HEK293 (cell line): ENCODE measurements around the gene FAM47C.
"Not testable (repeated sequence)": the region's sequence is repeated elsewhere in the genome, so short reads cannot be mapped to it uniquely, and the experiment has no call there.

Experiments
- CTCF ChIA-PET: fragments of 350-600 bp; formaldehyde crosslinking; extraction: SDS; loops from one replicate; lab custom pipeline; 2021; ENCODE audit warnings: antibody characterized with exemption; lab: Yijun Ruan, JAX
- POLR2A ChIA-PET: fragments of 300-600 bp; formaldehyde crosslinking; extraction: SDS; loops from one replicate; lab custom pipeline; 2020; ENCODE audit warnings: antibody characterized with exemption, inconsistent platforms; lab: Yijun Ruan, JAX
- H3K27ac ChIP-seq: fragments of 200-500 bp; sonication (Bioruptor generic); 2 replicates; pipeline ENCODE4 v1.5.1; 2014; ENCODE audit warnings: low read depth, low read length, control low read depth, inconsistent platforms; ENCODE audit errors: extremely low read depth
- H3K36me3 ChIP-seq, 2 experiments: fragments of 200-500 bp in 1 of 2; sonication (Bioruptor generic) in 1 of 2; 1 replicate in 1 of 2; 2 replicates in 1 of 2; pipeline ENCODE4 v1.5.1; 2014 to 2017; ENCODE audit warnings: inconsistent platforms in 2 of 2, low read length in 2 of 2; ENCODE audit not compliant: control insufficient read depth in 2 of 2, insufficient read depth in 1 of 2
- H3K4me1 ChIP-seq: fragments of 200-500 bp; sonication (Bioruptor generic); 2 replicates; pipeline ENCODE4 v1.5.1; 2014; ENCODE audit warnings: mild to moderate bottlenecking, low read length, inconsistent platforms; ENCODE audit not compliant: control insufficient read depth, insufficient read depth
- H3K4me3 ChIP-seq: 2 replicates; pipeline ENCODE4 v1.5.1; 2011; ENCODE audit warnings: low read depth, mild to moderate bottlenecking, control low read depth, low read length, moderate library complexity
- H3K9me3 ChIP-seq: fragments of 200-500 bp; sonication (Bioruptor generic); 2 replicates; pipeline ENCODE4 v1.5.1; 2014; ENCODE audit warnings: low read depth, low read length, inconsistent platforms; ENCODE audit not compliant: control insufficient read depth, insufficient read depth
- ATF2 ChIP-seq: fragments of 450-650 bp; formaldehyde crosslinking; IDR thresholded peaks from 2 replicates; pipeline ENCODE4 v1.5.1; 2016; ENCODE audit warnings: missing biosample characterization, missing genetic modification characterization, low read depth
- GFI1B ChIP-seq: fragments of 450-650 bp; formaldehyde crosslinking; IDR thresholded peaks from 2 replicates; pipeline ENCODE4 v1.5.1; 2016; ENCODE audit warnings: missing biosample characterization, missing genetic modification characterization
- KLF1 ChIP-seq: fragments of 450-650 bp; formaldehyde crosslinking; IDR thresholded peaks from 2 replicates; pipeline ENCODE4 v1.5.1; 2016; ENCODE audit warnings: missing biosample characterization, missing genetic modification characterization
- KLF16 ChIP-seq: fragments of 450-650 bp; formaldehyde crosslinking; IDR thresholded peaks from 2 replicates; pipeline ENCODE4 v1.5.1; 2017; ENCODE audit warnings: missing biosample characterization, missing genetic modification characterization
- MYNN ChIP-seq: fragments of 450-650 bp; formaldehyde crosslinking; IDR thresholded peaks from 2 replicates; pipeline ENCODE4 v1.5.1; 2016; ENCODE audit warnings: missing biosample characterization, missing genetic modification characterization, borderline replicate concordance
- SP3 ChIP-seq: fragments of 450-650 bp; formaldehyde crosslinking; IDR thresholded peaks from 2 replicates; pipeline ENCODE4 v1.5.1; 2016; ENCODE audit warnings: missing biosample characterization, missing genetic modification characterization
- YY2 ChIP-seq: fragments of 450-650 bp; formaldehyde crosslinking; IDR thresholded peaks from 2 replicates; pipeline ENCODE4 v1.5.1; 2016; ENCODE audit warnings: missing biosample characterization, missing genetic modification characterization
- ZBTB49 ChIP-seq: fragments of 450-650 bp; formaldehyde crosslinking; IDR thresholded peaks from 2 replicates; pipeline ENCODE4 v1.5.1; 2016; ENCODE audit warnings: missing biosample characterization, missing genetic modification characterization, low read depth
- ZFP3 ChIP-seq: fragments of 450-650 bp; formaldehyde crosslinking; IDR thresholded peaks from 2 replicates; pipeline ENCODE4 v1.5.1; 2016; ENCODE audit warnings: low read depth, missing biosample characterization, missing genetic modification characterization
- ZNF114 ChIP-seq: fragments of 450-650 bp; formaldehyde crosslinking; IDR thresholded peaks from 2 replicates; pipeline ENCODE4 v1.5.0; 2017; ENCODE audit warnings: missing biosample characterization, missing genetic modification characterization
- ZNF132 ChIP-seq: fragments of 450-650 bp; formaldehyde crosslinking; IDR thresholded peaks from 2 replicates; pipeline ENCODE4 v1.5.1; 2017; ENCODE audit warnings: missing biosample characterization, missing genetic modification characterization, borderline replicate concordance
- ZNF175 ChIP-seq: fragments of 450-650 bp; formaldehyde crosslinking; IDR thresholded peaks from 2 replicates; pipeline ENCODE4 v1.5.1; 2016; ENCODE audit warnings: missing biosample characterization, missing genetic modification characterization
- ZNF660 ChIP-seq: fragments of 450-650 bp; IDR thresholded peaks from 2 replicates; pipeline ENCODE4 v1.5.1; 2018; ENCODE audit warnings: missing biosample characterization, mild to moderate bottlenecking, missing genetic modification characterization

Gene FAM47C

DNA sequence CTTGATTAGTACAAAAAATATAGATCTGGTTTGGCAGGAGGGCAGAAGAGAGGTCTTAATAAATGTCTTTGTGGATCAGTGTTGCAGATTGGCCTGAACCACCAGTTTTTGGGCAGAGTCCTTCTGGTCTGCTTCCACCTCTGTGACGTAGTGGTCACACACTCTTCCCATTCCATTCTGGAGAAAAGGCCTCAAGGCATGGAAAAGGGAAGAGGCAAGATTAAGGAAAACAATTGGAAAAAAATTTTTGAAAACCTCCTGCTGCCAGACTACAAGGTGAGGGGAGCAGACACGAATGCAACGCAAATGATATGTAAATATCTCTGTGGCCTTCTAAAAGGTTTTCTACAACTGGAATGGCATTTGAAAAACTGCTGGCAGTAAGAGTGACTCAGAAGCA, 24.3 kb upstream of the FAM47C start:
- POLR2A ChIA-PET = no interaction called here
- H3K27ac ChIP-seq = no peak overlapping the region

DNA sequence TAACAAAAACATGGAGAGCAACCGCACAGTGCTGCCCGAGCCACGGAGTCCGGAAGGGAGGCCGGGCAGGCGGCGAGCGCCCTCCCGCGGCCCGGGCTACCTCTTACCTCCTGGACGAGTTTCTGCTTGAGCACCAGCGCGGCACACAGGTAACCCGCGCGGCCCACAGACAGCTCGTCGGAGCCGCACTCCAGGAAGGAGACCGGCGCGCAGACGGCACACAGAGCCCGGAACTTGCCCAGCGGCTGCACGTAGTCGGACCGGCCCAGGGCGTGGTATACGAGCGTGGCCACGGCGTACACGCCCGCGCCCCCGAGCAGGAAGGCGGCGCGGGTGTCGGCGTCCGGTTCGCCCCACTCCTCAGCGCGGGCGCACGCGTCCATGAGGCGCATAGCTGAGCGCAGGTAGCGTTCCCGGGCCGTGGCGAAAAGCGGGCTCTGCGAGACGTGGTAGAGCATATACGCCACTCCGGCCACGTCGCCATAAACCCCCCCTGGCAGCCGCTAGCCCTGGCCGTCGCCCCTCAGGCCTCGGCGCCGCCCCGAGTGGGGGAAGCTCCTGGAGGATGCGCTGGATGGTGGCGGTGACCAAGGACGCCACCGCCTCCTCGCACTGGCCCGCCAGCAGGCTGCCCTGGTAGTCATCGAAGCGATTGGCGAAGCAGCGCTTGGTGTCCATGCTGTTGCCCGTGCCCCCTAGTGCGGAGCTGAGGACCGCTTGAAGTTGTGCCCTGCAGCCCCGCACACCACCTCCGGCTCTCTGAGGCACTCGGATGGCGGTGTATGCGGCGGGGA, 22.6 kb upstream of the FAM47C start:
- CTCF ChIA-PET = interaction anchor here (0.5 to 0.7 kb wide), 3 partner anchors 46 to 876 kb away, joined by 3 read pairs; no protein-coding TSS in a partner anchor
- H3K9me3 ChIP-seq, POLR2A ChIA-PET, H3K4me1 ChIP-seq, H3K27ac ChIP-seq, H3K36me3 ChIP-seq: not testable (repeated sequence)
- H3K4me3 ChIP-seq = peak overlapping the region; percentile 14

More for the DNA sequence above, 24.3 kb upstream of the FAM47C start:
- H3K9me3 ChIP-seq = no peaks in the 10 kb centered on the region
- H3K4me3 ChIP-seq = no peak overlapping the region
- CTCF ChIA-PET = no interaction called here
- no peaks in the 10 kb centered on the region for H3K36me3 ChIP-seq
- no peak for TF ChIP-seq GFI1B (tag by site-specific recombination)
- no peak for TF ChIP-seq KLF16 (tag by site-specific recombination)
- no peak for TF ChIP-seq ZFP3
- no peak for TF ChIP-seq ZNF175 (tag by site-specific recombination)
- no peak for TF ChIP-seq ZNF114
- TF ChIP-seq MYNN (tag by site-specific recombination) = no peak
- TF ChIP-seq SP3 (tag by site-specific recombination) = no peak
- TF ChIP-seq ATF2 (tag by site-specific recombination) = no peak
- no peak for TF ChIP-seq KLF1 (tag by site-specific recombination)
- no peak for TF ChIP-seq ZNF132 (tag by site-specific recombination)
- TF ChIP-seq ZNF660 (tag by site-specific recombination) = no peak
- no peak for TF ChIP-seq ZBTB49 (tag by site-specific recombination)
- no peaks in the 10 kb centered on the region for H3K4me1 ChIP-seq

GRCh38 chrX:36986231-36986630, 21.9 kb upstream of the FAM47C start:
- POLR2A ChIA-PET = no interaction called here
- TF ChIP-seq YY2 (tag by site-specific recombination) = no peak
- TF ChIP-seq, all 188 proteins: peak for 0

DNA sequence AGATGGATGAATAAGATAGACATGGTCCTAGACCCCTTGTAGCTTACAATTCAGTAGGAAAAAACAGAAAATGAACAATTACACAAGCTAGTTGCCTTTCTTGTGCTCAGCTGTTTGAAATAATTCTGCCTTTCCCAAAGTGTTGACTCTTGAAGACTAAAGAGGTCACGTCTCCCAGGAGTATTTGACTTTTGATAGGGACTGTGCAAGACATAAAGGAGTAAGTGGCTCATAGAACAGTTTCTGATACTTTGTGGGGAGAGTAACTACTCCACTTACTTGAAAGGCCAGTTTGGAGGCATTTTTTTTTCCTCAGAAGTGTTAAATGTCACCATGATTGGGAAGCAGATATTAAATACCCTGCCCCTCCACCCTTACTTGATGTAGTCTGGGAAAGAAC, 21.0 kb upstream of the FAM47C start:
- H3K9me3 ChIP-seq, CTCF ChIA-PET, H3K4me1 ChIP-seq, POLR2A ChIA-PET, H3K36me3 ChIP-seq, H3K27ac ChIP-seq, H3K4me3 ChIP-seq: not testable (repeated sequence)

More at GRCh38 chrX:36986231-36986630, 21.9 kb upstream of the FAM47C start:
- Histone ChIP-seq H3K9me3 (no peaks in the 10 kb centered on the region), H3K4me1 (no peaks in the 10 kb centered on the region), H3K4me3 (peak overlapping the region; percentile 7), H3K36me3 (no peaks in the 10 kb centered on the region), H3K27ac (no peak overlapping the region)
- CTCF ChIA-PET = interaction anchor here (0.5 kb wide), 1 partner anchor 258 kb away, joined by 3 read pairs; no protein-coding TSS in a partner anchor
